ENCODE data around the gene DDX42.

DNA sequence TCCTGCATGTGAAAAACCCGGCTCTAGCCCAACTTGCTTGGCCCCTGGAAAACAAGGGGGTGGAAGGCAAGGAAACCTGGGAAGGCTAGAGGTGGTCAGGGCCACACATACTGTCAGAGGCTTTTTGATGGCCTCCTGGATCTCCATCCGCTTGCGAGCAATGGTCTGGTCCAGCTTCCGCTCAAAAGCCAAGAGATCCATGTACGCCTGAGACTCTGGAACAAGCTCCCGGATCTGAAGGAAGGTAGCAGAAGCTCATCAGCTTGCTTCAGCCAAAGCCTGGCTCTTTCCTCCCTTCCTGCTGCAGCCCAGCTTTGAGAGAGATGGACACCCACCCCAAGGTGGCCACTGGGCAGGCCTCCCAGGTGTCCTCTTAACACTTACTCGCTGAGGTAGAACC lies 62.8 kb downstream of the DDX42 start:
- TF ChIP-seq POLR2A (IDR thresholded peaks at IDR 0.05): no peak
- TF ChIP-seq, protein P1, sequence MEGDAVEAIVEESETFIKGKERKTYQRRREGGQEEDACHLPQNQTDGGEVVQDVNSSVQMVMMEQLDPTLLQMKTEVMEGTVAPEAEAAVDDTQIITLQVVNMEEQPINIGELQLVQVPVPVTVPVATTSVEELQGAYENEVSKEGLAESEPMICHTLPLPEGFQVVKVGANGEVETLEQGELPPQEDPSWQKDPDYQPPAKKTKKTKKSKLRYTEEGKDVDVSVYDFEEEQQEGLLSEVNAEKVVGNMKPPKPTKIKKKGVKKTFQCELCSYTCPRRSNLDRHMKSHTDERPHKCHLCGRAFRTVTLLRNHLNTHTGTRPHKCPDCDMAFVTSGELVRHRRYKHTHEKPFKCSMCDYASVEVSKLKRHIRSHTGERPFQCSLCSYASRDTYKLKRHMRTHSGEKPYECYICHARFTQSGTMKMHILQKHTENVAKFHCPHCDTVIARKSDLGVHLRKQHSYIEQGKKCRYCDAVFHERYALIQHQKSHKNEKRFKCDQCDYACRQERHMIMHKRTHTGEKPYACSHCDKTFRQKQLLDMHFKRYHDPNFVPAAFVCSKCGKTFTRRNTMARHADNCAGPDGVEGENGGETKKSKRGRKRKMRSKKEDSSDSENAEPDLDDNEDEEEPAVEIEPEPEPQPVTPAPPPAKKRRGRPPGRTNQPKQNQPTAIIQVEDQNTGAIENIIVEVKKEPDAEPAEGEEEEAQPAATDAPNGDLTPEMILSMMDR (IDR thresholded peaks at IDR 0.05): no peak

All from testis (tissue), 2 donors.